Neural cell (in vitro differentiated cells): ENCODE measurements around the gene REG1B.

Experiments
- EP300 ChIP-seq: fragments of 450-650 bp; conservative IDR thresholded peaks from 2 replicates; pipeline ENCODE4 v1.6.1; 2014; ENCODE audit warnings: antibody characterized with exemption, mild to moderate bottlenecking, moderate library complexity; ENCODE audit not compliant: poor library complexity, severe bottlenecking
- EZH2 ChIP-seq: fragments of 200-600, 300-800 bp; shearing (Covaris generic), sonication (generic); IDR thresholded peaks from 2 replicates; pipeline ENCODE4 v1.6.1; 2014; ENCODE audit warnings: antibody characterized with exemption, low read length, borderline replicate concordance, mild to moderate bottlenecking; ENCODE audit not compliant: insufficient read depth, poor library complexity, severe bottlenecking
- POLR2AphosphoS5 ChIP-seq: IDR thresholded peaks from 2 replicates; pipeline ENCODE4 v1.6.1; 2012
- RAD21 ChIP-seq: fragments of 450-650 bp; conservative IDR thresholded peaks from 2 replicates; pipeline ENCODE4 v1.6.1; 2014; ENCODE audit warnings: antibody characterized with exemption, mild to moderate bottlenecking, moderate library complexity
- SMC3 ChIP-seq: fragments of 450-650 bp; conservative IDR thresholded peaks from 2 replicates; pipeline ENCODE4 v1.6.1; 2014; ENCODE audit warnings: antibody characterized with exemption, mild to moderate bottlenecking, moderate library complexity; ENCODE audit not compliant: poor library complexity
- TF ChIP-seq, protein P1 (sequence below): fragments of 450-650 bp; IDR thresholded peaks from 2 replicates; pipeline ENCODE4 v1.5.1; 2014; ENCODE audit warnings: antibody characterized with exemption, mild to moderate bottlenecking, moderate library complexity; ENCODE audit not compliant: poor library complexity, severe bottlenecking

DNA sequence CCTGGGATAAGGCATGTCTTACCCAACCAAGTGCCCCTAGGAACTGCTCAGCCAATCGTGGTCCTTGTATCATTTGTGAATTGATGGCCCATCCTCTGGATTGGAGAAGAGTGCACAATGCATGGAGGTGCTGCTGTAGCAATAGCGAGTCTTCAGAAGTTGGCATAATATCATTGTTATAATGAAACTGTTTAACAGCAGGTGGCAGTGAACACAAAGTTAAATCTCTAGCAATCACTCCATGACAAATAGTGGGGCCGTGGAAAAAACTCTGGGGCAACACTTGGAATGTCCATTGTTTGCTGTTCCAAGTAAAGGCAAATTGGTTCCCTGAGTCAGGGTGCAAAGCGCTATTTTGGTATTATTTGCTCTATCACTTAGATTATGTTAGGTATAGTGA, 43.9 kb upstream of the REG1B start:
- TF ChIP-seq EP300 (no peak), EZH2 (no peak), POLR2AphosphoS5 (no peak), SMC3 (no peak), RAD21 (no peak)
- TF ChIP-seq, protein P1, sequence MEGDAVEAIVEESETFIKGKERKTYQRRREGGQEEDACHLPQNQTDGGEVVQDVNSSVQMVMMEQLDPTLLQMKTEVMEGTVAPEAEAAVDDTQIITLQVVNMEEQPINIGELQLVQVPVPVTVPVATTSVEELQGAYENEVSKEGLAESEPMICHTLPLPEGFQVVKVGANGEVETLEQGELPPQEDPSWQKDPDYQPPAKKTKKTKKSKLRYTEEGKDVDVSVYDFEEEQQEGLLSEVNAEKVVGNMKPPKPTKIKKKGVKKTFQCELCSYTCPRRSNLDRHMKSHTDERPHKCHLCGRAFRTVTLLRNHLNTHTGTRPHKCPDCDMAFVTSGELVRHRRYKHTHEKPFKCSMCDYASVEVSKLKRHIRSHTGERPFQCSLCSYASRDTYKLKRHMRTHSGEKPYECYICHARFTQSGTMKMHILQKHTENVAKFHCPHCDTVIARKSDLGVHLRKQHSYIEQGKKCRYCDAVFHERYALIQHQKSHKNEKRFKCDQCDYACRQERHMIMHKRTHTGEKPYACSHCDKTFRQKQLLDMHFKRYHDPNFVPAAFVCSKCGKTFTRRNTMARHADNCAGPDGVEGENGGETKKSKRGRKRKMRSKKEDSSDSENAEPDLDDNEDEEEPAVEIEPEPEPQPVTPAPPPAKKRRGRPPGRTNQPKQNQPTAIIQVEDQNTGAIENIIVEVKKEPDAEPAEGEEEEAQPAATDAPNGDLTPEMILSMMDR = no peak
